Stimulated activated CD4-positive, alpha-beta T cell treated with anti-CD3 and anti-CD28 coated beads, TNF-alpha, amount 100 ng/mL, for 1 hour (primary cell): ENCODE measurements around the gene HMCN1.

Experiments used
- DNase-seq, 3 donors: peaks; one replicate each; pipeline ENCODE4 v3.0.0-alpha.2; 2020; ENCODE audit warnings: low read depth in 3 of 3, low spot score in 1 of 3

HMCN1 gene

DNA sequence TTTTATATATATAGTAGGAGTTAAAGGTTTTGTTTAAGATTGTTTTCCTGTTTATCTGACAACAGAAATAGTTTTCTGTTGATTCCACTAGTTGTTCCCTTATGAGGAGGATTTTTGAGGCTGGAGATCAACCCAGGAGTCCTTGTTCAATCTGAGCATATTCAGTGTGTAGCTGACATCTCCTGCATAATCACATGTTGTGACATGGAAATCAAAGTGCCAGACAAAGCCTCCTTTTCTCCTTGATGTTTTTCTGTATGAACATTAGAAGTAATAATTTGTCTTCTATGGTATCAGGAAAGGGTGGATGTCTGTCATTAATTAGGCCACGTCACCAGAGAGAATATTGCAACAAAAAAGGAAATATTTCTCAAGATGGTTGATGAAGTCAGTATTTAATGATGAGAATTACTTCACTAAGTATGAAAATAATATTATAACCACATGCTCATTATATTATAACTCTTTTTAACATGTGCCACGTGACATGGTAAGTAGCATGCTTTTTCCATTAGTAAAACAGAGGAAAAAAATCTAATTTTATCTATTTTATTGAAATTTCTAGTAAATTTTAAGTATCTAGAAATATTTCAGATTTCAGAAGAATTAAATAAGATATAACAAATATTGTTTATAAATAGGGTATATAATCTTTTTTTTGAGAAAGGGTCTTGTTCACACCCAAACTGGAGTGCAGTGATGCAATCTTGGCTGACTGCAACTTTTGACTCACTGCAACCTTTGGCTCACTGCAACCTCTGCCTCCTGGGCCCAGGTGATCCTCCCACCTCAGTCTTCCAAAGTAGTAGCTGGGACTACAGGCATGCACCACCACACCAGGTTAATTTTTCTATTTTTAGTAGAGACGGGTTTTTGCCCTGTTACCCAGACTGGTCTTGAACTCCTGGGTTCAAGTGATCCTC is 223.5 kb downstream of the HMCN1 start:
- no peak for DNase-seq

- no peak for DNase-seq
Observed at GRCh38 chr1:185960422-185961321, 226.5 kb downstream of the HMCN1 start.

- DNase-seq: no peak
Observed at GRCh38 chr1:185961664-185962063, 227.5 kb downstream of the HMCN1 start.

DNA sequence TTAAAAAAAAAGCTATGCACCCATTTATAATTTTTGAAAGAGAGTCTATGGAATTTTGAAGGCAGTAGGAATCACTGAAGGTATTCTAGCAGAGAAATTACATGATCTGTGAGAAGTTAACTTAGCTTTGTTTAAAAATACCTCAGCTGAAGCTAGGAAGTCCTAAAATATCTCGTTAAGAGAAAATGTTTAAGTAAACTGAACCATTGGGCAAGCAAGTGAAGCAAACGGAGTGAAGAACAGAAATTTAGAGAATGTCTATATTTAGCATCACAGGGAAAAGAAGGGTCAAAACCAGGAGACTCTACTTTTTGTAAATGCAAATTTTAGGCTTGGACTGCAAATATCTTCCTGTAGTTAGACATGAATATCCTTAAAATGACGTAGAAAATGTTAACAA is 230.8 kb downstream of the HMCN1 start:
- DNase-seq: no peak

- no peak for DNase-seq
Observed at GRCh38 chr1:185965870-185966269, 231.7 kb downstream of the HMCN1 start.

GRCh38 chr1:185966471-185966870 is 232.3 kb downstream of the HMCN1 start:
- no peak for DNase-seq

- DNase-seq: no peak
Observed at GRCh38 chr1:185969028-185969427, 234.8 kb downstream of the HMCN1 start.

- no peak for DNase-seq
Observed at GRCh38 chr1:185969524-185969991, 235.4 kb downstream of the HMCN1 start.

- no peak for DNase-seq
Observed at GRCh38 chr1:185971688-185972087, 237.5 kb downstream of the HMCN1 start.

GRCh38 chr1:185972096-185972850 is 238.1 kb downstream of the HMCN1 start:
- DNase-seq: no peak

DNA sequence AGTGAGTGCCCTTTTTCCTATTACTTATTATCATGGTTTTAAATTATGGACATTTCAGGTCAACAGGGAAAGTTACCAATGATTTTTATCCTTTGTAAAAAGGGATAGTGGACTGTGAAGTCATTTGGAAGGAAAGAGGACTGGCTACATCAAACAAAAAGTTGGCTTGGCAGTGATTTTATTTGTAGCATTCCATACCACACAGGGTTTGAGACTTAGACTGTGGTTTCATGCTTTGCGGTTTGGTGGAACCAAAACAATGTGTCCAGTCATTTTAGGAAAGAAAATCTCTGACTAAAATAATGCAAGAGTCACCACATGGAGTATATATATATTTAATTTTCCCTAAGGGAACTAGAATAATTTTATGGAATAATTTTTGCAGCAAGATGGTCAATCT is 239.5 kb downstream of the HMCN1 start:
- DNase-seq: no peak

- no peak for DNase-seq
Observed at GRCh38 chr1:185974367-185975170, 240.4 kb downstream of the HMCN1 start.

DNA sequence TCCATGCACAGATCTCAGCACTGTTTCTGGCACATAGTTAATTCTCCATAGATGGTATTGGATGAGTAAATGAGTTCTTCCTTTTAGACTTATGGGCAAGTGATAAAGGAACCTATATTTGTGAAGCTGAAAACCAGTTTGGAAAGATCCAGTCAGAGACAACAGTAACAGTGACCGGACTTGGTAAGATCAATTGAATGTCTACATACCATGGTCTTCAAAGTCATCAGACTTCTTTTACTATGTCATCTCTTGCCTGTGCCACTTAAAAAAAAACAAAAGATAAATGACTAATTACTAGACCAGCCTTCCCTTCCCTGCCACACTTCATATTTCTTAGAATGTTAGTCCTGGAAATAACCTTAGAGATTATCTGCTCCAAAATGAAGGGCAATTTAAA is 246.7 kb downstream of the HMCN1 start:
- no peak for DNase-seq

GRCh38 chr1:185984113-185984836 is 250.1 kb downstream of the HMCN1 start:
- DNase-seq: no peak

DNA sequence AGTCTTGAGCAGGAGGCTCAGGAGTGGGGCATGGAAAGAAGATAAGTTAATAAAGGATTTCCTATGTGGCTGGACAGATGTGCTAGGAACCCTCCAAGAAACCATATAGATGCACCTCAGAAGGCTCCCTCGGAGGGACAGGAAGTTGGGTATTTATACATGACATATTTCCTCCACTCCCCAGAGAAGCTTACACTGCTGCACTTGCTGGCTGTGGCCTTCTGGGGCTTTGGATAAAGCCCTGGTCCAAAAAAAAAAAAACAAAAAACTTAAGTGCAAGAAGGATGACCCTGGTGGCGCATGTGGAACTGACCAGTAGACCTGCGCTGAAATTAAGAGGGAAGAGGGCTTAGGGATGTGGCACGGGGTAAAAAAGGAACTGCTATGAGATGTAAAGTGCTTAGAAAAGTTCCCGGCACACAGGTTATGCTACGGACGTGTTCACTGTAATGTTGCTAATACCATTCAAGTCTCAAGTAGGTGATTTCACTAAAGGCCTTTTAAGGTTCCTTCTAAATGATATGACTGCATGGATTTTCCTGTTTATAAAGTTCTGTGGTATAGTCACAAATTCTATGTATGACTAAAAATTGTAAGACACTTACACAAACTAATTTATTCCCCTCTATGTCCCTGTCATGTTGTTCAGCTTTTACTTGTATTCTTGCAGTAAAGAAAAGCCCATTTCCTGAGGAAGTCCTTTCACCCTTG is 253.6 kb downstream of the HMCN1 start:
- DNase-seq: no peak

DNA sequence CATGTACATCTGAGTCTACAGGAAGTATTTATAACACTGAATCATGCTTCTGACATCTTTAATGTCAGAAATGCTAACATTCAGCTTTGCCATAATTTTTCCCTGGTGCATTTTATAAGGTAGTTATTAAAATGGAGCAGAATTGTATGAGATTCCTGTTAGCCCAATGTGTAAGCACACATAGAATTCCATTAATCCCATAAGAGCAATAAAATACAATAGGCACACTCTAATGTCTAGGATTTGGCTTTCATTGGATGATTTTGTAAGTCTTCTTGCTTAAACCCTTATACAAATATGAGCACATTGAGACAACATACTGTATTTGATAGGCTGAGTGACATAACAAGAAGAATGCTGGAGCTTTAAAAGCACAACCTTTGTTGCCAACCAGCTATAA is 256.4 kb downstream of the HMCN1 start:
- DNase-seq: no peak

DNA sequence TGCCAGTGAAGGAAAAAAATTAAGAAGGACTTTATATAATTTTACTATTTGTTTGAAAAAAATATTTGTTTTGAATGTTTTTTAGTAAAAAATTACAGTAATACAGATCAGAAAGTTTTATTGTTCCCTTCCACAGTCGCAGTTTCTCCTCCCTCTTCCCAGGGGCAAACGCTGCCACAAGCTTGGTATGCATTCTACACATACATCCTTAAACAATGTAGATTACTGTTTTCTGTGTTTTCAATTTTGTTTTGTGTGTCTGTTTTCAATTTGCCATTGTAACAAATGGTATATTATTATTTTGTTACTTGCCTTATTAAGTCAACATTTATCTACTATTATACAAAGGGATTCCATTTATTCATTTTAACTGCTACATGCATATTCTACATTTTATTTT is 257.1 kb downstream of the HMCN1 start:
- DNase-seq: no peak

DNA sequence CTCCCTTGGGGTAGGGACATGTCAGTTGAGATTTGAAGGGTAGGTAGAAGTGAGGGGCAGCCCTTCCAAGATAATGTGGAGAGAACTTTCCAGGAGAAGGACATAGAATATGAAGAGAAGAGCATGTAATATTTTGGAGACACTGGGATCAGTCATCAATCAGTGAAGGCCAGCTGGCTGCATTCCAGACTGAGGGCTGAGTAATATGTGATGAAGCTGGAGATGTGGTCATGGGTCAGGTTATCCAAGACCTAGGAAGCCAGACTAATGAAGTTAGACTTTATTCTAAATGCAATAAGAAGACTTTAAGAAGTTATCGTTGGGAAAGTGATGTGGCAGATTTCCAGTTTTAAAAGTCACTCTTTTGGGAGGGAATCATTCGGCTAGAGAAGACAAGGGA is 262.0 kb downstream of the HMCN1 start:
- no peak for DNase-seq

- DNase-seq: no peak
Observed at GRCh38 chr1:185998391-185998790, 264.2 kb downstream of the HMCN1 start.
